DND-41 (cell line): ENCODE measurements around the gene STAMBP.

ENCODE experiments used
- ATAC-seq: fragments of 200-7000 bp; cut with Tn5 transposase; 3 replicates; pipeline ENCODE4 v1.9.1; 2021; ENCODE audit warnings: low read depth; ENCODE audit not compliant: insufficient read depth
- DNase-seq: peaks from one replicate; pipeline ENCODE4 v3.0.0-alpha.2; 2020
- H2AFZ ChIP-seq: 2 replicates; pipeline ENCODE4 v1.6.0; 2012; ENCODE audit warnings: low read depth, low read length
- H3K27ac ChIP-seq: 2 replicates; pipeline ENCODE4 v1.5.1; 2012; ENCODE audit warnings: low read length, inconsistent platforms
- H3K27me3 ChIP-seq: fragments of 200-600 bp; sonication (generic); 2 replicates; pipeline ENCODE4 v1.6.0; 2012; ENCODE audit warnings: low read length, mild to moderate bottlenecking, inconsistent platforms; ENCODE audit not compliant: insufficient read depth, poor library complexity
- H3K36me3 ChIP-seq: 2 replicates; pipeline ENCODE4 v1.5.1; 2012; ENCODE audit warnings: low read length, inconsistent platforms; ENCODE audit not compliant: insufficient read depth
- H3K4me1 ChIP-seq: 2 replicates; pipeline ENCODE4 v1.5.1; 2012; ENCODE audit warnings: mild to moderate bottlenecking, low read length; ENCODE audit not compliant: insufficient read depth
- H3K4me2 ChIP-seq: 2 replicates; pipeline ENCODE4 v1.6.0; 2012; ENCODE audit warnings: mild to moderate bottlenecking, moderate library complexity, low read length, inconsistent platforms; ENCODE audit not compliant: insufficient read depth
- H3K4me3 ChIP-seq, 2 experiments: fragments of 200-600 bp in 1 of 2; shearing (Covaris generic) in 1 of 2; 2 replicates each; pipeline ENCODE4 v1.5.1; 2012 to 2016; ENCODE audit warnings: inconsistent platforms in 2 of 2, low read length in 2 of 2, mild to moderate bottlenecking in 2 of 2, low read depth in 1 of 2, moderate library complexity in 1 of 2
- H3K79me2 ChIP-seq: 2 replicates; pipeline ENCODE4 v1.6.0; 2012; ENCODE audit warnings: low read length, inconsistent platforms; ENCODE audit not compliant: insufficient read depth
- H3K9ac ChIP-seq: 2 replicates; pipeline ENCODE4 v1.6.0; 2012; ENCODE audit warnings: low read depth, mild to moderate bottlenecking, inconsistent platforms, low read length, moderate library complexity
- H3K9me3 ChIP-seq: 2 replicates; pipeline ENCODE4 v1.5.1; 2012; ENCODE audit warnings: low read length, moderate library complexity, mild to moderate bottlenecking, inconsistent platforms; ENCODE audit not compliant: insufficient read depth, severe bottlenecking
- H4K20me1 ChIP-seq: 2 replicates; pipeline ENCODE4 v1.6.0; 2012; ENCODE audit warnings: low read length; ENCODE audit not compliant: insufficient read depth
- EZH2 ChIP-seq: IDR thresholded peaks from 3 replicates; pipeline ENCODE4 v1.6.1; 2012; ENCODE audit warnings: borderline replicate concordance, low read depth, mild to moderate bottlenecking, moderate library complexity, low read length, inconsistent platforms; ENCODE audit not compliant: severe bottlenecking
- TF ChIP-seq, protein P1 (sequence below): IDR thresholded peaks from 2 replicates; pipeline ENCODE4 v1.5.1; 2012; ENCODE audit warnings: borderline replicate concordance, low read length, moderate library complexity, mild to moderate bottlenecking; ENCODE audit not compliant: poor library complexity, severe bottlenecking; ENCODE audit errors: extremely low read depth

The STAMBP gene

DNA sequence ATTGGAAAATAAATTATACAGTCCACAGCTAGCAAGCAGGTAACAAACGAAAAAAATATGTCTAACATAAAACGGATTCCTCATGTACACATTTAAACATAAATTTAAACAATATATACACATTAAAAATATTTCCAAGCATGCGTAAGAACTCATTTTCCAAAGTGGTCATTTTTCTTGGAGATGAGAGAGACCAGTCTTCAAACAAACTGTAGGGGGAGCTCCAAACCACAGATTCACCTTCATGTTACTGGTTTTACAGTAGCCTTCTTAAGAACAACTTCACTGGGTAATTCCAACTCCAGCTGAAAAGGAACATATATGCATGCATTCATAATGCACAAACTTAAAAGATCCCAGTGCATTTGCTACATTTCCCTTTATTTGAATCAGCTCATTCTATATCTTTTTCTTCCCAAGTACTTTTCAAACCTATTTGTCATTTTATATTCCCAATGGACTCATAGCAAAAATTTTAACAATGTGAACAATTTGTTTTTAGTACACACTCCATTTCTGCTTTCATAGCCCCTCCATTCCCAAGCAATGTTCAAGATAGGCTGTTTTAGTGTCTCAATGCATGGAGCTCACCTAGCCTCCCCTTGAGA, 4.7 kb upstream of the STAMBP start:
- H3K79me2 ChIP-seq = peaks cover 13% of the 10 kb centered on the region
- no peaks in the 10 kb centered on the region for H3K27me3 ChIP-seq
- TF ChIP-seq, protein P1, sequence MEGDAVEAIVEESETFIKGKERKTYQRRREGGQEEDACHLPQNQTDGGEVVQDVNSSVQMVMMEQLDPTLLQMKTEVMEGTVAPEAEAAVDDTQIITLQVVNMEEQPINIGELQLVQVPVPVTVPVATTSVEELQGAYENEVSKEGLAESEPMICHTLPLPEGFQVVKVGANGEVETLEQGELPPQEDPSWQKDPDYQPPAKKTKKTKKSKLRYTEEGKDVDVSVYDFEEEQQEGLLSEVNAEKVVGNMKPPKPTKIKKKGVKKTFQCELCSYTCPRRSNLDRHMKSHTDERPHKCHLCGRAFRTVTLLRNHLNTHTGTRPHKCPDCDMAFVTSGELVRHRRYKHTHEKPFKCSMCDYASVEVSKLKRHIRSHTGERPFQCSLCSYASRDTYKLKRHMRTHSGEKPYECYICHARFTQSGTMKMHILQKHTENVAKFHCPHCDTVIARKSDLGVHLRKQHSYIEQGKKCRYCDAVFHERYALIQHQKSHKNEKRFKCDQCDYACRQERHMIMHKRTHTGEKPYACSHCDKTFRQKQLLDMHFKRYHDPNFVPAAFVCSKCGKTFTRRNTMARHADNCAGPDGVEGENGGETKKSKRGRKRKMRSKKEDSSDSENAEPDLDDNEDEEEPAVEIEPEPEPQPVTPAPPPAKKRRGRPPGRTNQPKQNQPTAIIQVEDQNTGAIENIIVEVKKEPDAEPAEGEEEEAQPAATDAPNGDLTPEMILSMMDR = peak; percentile 90
- TF ChIP-seq EZH2 = no peak
- no peaks in the 10 kb centered on the region for H4K20me1 ChIP-seq
- H3K4me1 ChIP-seq = peaks cover 12% of the 10 kb centered on the region
- H3K4me2 ChIP-seq = no peak overlapping the region
- DNase-seq = peak; percentile 38
- H3K4me3 ChIP-seq = no peak overlapping the region
- no peak overlapping the region for H3K27ac ChIP-seq
- no peak overlapping the region for H3K9ac ChIP-seq
- no peaks in the 10 kb centered on the region for H3K9me3 ChIP-seq
- H3K36me3 ChIP-seq = no peaks in the 10 kb centered on the region
- H2AFZ ChIP-seq = no peak overlapping the region
- 0 out of 3 replicates have a peak, but pooled peaks have one; percentile 38 for ATAC-seq

DNA sequence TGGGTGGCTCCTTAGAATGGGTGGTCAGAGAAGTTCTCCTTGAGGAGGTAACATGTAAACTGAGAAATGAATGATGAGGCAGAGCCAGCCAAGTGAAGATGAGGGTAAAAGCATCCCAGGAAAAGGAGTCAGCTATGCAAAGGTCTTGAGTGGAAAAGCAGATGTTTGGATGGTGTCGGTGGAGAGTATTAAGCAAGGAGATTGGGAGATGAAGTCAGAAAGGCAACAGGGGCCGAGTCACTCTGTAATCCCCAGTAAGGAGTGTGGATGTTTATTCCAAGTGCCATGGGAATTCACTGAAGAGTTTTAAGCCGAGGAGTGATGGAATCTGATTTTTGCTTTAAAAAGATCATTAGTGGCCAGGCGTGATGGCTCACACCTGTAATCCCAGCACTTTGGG, 3.4 kb upstream of the STAMBP start:
- H3K27ac ChIP-seq = no peak overlapping the region
- no peak for TF ChIP-seq EZH2
- TF ChIP-seq, protein P1 = no peak
- no peak overlapping the region for H3K4me3 ChIP-seq
- H3K9me3 ChIP-seq = no peaks in the 10 kb centered on the region
- no peak overlapping the region for H3K9ac ChIP-seq
- H3K79me2 ChIP-seq = peaks cover 26% of the 10 kb centered on the region
- no peaks in the 10 kb centered on the region for H4K20me1 ChIP-seq
- no peak overlapping the region for H3K4me2 ChIP-seq
- H2AFZ ChIP-seq = no peak overlapping the region
- DNase-seq (no peak), ATAC-seq (no peak)
- H3K4me1 ChIP-seq = peaks cover 23% of the 10 kb centered on the region
- H3K27me3 ChIP-seq = no peaks in the 10 kb centered on the region
- no peaks in the 10 kb centered on the region for H3K36me3 ChIP-seq

DNA sequence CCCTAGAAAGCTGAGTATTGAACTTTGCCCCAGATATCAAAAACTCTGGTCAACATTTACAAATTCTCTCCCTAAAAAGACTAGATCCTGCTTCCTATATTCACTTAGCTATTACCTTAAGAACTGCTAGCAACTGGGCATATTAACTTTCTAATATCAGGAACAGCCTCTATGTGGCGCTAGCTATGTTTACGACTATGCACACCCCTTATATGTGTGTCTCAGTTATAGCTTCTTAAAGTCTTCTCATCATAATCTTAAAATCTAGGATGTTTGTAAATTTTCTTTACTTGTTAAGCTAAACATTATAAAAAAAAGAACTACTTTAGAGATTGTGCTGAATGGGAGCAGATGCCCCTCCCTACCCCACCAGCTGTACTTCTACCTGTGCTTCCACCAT, 1.7 kb upstream of the STAMBP start:
- ATAC-seq (no peak), DNase-seq (peak; percentile 13)

More for the DNA sequence above, 1.7 kb upstream of the STAMBP start:
- H2AFZ ChIP-seq = 0 out of 2 replicates have a peak overlapping the region, but pooled peaks have one; percentile 95
- peaks cover 12% of the 10 kb centered on the region for H3K36me3 ChIP-seq
- H3K4me3 ChIP-seq = no peak overlapping the region
- TF ChIP-seq, protein P1 = peak; percentile 57
- no peak for TF ChIP-seq EZH2
- no peaks in the 10 kb centered on the region for H3K9me3 ChIP-seq
- H3K4me1 ChIP-seq = peaks cover 34% of the 10 kb centered on the region
- no peak overlapping the region for H3K27ac ChIP-seq
- H3K9ac ChIP-seq = no peak overlapping the region
- H4K20me1 ChIP-seq = no peaks in the 10 kb centered on the region
- H3K27me3 ChIP-seq = no peaks in the 10 kb centered on the region
- no peak overlapping the region for H3K4me2 ChIP-seq
- peaks cover 39% of the 10 kb centered on the region for H3K79me2 ChIP-seq
